OCI-LY3 (cell line): ENCODE measurements around the gene CST7.

Experiments
- EZH2phosphoT487 ChIP-seq: fragments of 200-600 bp; shearing (Covaris generic); IDR thresholded peaks from 2 replicates; pipeline ENCODE4 v1.6.1; 2018; ENCODE audit warnings: antibody characterized with exemption, mixed run types, low read depth
- TF ChIP-seq, protein P1 (sequence below): fragments of 200-600, 300-600 bp; sonication (generic); IDR thresholded peaks from 2 replicates; pipeline ENCODE4 v1.5.1; 2014; ENCODE audit warnings: antibody characterized with exemption, low read length, low read depth

DNA sequence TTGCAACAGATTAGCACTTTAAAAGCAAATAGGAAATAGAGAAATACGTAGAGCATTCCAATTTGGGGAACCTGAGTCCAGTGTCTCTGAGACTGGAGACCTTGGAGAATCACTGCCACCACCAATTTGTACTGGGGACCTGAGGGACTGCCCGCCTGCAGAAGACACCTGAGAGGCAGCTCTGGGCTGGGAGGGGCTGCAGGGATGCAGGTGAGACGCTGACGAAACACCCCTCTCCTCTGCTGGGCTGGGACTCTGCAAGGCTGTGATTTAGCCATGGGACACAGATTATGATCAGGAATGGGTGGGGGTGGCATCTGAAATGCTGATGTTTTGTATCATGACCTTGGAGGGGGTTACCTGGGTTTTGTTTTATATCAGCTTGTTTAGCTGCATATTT, 50.5 kb downstream of the CST7 start:
- TF ChIP-seq, protein P1, sequence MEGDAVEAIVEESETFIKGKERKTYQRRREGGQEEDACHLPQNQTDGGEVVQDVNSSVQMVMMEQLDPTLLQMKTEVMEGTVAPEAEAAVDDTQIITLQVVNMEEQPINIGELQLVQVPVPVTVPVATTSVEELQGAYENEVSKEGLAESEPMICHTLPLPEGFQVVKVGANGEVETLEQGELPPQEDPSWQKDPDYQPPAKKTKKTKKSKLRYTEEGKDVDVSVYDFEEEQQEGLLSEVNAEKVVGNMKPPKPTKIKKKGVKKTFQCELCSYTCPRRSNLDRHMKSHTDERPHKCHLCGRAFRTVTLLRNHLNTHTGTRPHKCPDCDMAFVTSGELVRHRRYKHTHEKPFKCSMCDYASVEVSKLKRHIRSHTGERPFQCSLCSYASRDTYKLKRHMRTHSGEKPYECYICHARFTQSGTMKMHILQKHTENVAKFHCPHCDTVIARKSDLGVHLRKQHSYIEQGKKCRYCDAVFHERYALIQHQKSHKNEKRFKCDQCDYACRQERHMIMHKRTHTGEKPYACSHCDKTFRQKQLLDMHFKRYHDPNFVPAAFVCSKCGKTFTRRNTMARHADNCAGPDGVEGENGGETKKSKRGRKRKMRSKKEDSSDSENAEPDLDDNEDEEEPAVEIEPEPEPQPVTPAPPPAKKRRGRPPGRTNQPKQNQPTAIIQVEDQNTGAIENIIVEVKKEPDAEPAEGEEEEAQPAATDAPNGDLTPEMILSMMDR = no peak
- TF ChIP-seq EZH2phosphoT487 = no peak
